Measurements from ENCODE around the gene MRPL10. TPM values are rescaled to one million over a fixed set of nuclear protein-coding genes. Genes with fewer than 3 reads are reported as not detected.

The MRPL10 gene
- total and polyA plus RNA-seq, 8 donors: 7.8 to 85.2 (median 31.4) TPM

DNA sequence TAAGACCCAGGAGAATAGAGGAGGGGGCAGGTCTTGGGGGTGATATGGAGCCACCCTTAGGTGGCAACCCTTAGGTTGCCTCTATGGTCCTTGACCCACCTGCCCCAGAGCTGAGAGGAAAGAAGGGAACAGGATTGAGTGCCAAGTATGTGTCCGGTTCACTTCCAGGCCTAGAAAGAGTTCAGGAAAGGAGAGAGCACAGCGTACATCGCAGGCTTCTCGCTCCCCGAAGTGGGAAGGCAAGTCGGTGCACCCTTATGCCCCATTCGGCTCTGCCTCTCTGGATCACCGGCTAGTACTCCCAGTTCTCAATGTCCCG is 19.0 kb upstream of the MRPL10 start:
- 22 to 45% (median 26%) methylated on average over 9 of the region's 9 CpGs for WGBS, 5 donors
- H3K4me3 ChIP-seq: peak overlapping the region; percentile 35 to 54 (median 37)
- TF ChIP-seq POLR2A (IDR thresholded peaks at IDR 0.05) (no peak), POLR2AphosphoS5 (IDR thresholded peaks at IDR 0.05) (no peak), EP300 (IDR thresholded peaks at IDR 0.05) (no peak)
- TF ChIP-seq, protein P1, sequence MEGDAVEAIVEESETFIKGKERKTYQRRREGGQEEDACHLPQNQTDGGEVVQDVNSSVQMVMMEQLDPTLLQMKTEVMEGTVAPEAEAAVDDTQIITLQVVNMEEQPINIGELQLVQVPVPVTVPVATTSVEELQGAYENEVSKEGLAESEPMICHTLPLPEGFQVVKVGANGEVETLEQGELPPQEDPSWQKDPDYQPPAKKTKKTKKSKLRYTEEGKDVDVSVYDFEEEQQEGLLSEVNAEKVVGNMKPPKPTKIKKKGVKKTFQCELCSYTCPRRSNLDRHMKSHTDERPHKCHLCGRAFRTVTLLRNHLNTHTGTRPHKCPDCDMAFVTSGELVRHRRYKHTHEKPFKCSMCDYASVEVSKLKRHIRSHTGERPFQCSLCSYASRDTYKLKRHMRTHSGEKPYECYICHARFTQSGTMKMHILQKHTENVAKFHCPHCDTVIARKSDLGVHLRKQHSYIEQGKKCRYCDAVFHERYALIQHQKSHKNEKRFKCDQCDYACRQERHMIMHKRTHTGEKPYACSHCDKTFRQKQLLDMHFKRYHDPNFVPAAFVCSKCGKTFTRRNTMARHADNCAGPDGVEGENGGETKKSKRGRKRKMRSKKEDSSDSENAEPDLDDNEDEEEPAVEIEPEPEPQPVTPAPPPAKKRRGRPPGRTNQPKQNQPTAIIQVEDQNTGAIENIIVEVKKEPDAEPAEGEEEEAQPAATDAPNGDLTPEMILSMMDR (IDR thresholded peaks at IDR 0.05): no peak
- H3K9me3 ChIP-seq: no peaks in the 10 kb centered on the region
- peaks cover 33 to 100% (median 98%) of the 10 kb centered on the region in 3 donors for H3K27me3 ChIP-seq
- no peak for DNase-seq
- no peaks in the 10 kb centered on the region for H3K36me3 ChIP-seq
- H3K27ac ChIP-seq: peak overlapping the region in 3 of 5 donors; percentile 44 to 55 (median 47)
- peaks cover 27 to 41% (median 35%) of the 10 kb centered on the region in 4 donors for H3K4me1 ChIP-seq
- intact Hi-C loops (cut with DNase I; ENCODE audit: low total_unique reads): no loop called here

DNA sequence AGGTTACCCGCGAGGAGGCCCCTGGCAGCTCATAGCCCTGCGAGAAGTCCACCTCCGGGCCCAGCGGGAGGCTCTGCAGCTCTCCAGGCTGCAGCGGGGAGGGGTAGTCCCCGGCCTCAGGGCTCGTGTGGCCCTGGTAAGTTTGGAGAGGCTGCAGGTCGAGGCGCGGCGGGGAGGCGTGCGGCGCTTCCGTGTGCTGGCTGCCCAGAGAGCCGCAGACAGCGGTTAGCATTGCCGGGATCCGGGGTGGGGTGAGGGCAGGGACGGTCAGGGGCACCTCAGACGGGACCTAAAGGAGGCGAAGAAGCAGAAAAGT is 16.8 kb upstream of the MRPL10 start:
- TF ChIP-seq POLR2A (IDR thresholded peaks at IDR 0.05) (no peak), POLR2AphosphoS5 (IDR thresholded peaks at IDR 0.05) (no peak), EP300 (IDR thresholded peaks at IDR 0.05) (no peak)
- TF ChIP-seq, protein P1 (IDR thresholded peaks at IDR 0.05): no peak
- DNase-seq: no peak
- Histone ChIP-seq H3K4me3 (no peak overlapping the region), H3K36me3 (no peaks in the 10 kb centered on the region), H3K4me1 (peaks cover 27 to 46% (median 39%) of the 10 kb centered on the region in 4 donors), H3K9me3 (no peaks in the 10 kb centered on the region), H3K27me3 (peaks cover 23 to 89% (median 82%) of the 10 kb centered on the region in 3 donors), H3K27ac (no peak overlapping the region)
- 30 to 48% (median 35%) methylated on average over 7 to 23 of the region's 23 CpGs for WGBS, 5 donors
- intact Hi-C loops (cut with DNase I; ENCODE audit: low total_unique reads): loop anchor here (5.0 kb wide), 1 partner anchor 34 kb away; no protein-coding TSS in a partner anchor

DNA sequence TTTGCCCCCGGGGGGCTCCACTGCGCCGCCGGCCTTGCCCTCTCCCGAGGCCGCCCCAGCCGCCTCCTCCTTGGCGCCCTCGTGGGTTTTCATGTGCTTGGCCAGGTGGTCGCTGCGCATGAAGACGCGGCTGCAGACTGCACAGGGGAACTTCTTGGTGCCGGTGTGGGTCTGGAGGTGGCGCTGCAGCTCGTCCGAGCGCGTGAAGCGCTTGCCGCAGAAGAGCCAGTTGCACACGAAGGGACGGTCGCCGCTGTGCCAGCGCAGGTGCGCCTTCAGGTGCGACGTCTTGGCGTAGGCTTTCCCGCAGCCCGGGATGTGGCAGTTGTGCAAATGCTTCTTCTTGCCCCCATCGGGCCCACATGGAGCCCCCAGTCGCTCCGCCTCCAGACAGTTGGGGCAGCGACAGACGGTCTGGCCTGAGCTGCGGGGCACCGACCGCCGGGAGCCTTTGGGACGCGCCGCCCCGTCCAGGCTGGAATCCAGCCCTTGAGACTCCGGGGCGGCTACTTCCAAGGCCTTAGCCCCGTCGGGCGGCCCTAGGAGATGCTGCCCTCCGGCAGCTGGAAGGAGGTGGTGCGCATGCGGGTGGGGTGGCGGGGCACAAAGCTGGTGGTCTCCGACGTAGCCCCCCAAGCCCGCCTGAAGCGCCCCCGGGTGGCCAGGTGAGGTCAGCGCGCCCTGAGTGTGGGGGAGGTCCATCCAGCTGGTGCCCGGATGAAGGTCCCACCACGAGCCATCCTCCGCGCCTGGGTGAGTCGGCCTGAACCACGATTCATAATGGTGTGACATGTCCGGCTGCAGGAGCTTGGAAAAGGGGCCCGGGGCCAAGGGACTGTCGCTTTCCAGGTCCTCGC is 16.2 kb upstream of the MRPL10 start:
- H3K4me1 ChIP-seq: peaks cover 27 to 50% (median 43%) of the 10 kb centered on the region in 4 donors
- no peaks in the 10 kb centered on the region for H3K36me3 ChIP-seq
- H3K9me3 ChIP-seq: no peaks in the 10 kb centered on the region
- 16 to 37% (median 24%) methylated on average over 2 to 71 of the region's 71 CpGs for WGBS, 5 donors
- peak in 1 of 2 donors; percentile 64 for DNase-seq
- peaks cover 17 to 83% (median 76%) of the 10 kb centered on the region in 3 donors for H3K27me3 ChIP-seq
- TF ChIP-seq, protein P1 (IDR thresholded peaks at IDR 0.05): peak in 1 of 7 experiments; percentile 7
- TF ChIP-seq POLR2AphosphoS5 (IDR thresholded peaks at IDR 0.05) (no peak), POLR2A (IDR thresholded peaks at IDR 0.05) (no peak), EP300 (IDR thresholded peaks at IDR 0.05) (no peak)
- no peak overlapping the region for H3K27ac ChIP-seq
- no peak overlapping the region for H3K4me3 ChIP-seq
- intact Hi-C loops (cut with DNase I; ENCODE audit: low total_unique reads): loop anchor here (5.0 kb wide), 1 partner anchor 35 kb away; no protein-coding TSS in a partner anchor

DNA sequence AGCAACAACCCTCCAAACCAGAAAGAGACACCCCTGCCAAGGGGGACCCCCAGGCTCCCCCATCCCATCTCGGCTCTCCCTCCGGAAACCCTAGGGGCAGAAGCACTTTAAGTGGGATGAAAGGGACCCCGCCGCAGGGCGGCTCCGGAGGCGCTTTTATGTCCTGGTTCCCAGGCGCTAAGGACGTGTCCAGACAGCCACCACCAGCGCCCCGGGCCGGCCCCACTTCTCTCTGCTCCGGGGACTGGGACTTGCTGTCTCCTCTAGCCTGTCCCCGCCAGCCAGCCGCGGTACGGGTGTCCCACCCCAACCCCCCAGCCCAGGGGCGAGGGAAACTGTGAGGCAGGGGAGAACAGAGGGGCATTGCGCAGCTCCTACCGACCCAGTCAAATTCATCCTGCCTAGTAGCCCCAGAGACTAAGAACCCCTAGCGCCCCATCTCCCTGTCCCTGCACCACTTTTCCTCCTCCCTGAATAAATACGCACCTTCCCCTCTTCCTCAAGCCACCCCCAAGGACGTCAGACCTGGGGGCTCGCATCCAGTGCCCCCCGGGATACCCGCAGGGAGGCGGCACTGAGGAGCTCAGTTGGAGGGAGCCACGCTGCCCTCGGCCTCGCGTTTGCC is 15.5 kb upstream of the MRPL10 start:
- Histone ChIP-seq H3K27me3 (peaks cover 16 to 76% (median 69%) of the 10 kb centered on the region in 3 donors), H3K27ac (no peak overlapping the region), H3K4me1 (peaks cover 27 to 49% (median 43%) of the 10 kb centered on the region in 4 donors), H3K9me3 (no peaks in the 10 kb centered on the region), H3K4me3 (no peak overlapping the region), H3K36me3 (no peaks in the 10 kb centered on the region)
- DNase-seq: peak in 1 of 2 donors; percentile 23
- WGBS, 5 donors: 12 to 24% (median 23%) methylated on average over 28 to 31 of the region's 31 CpGs
- TF ChIP-seq EP300 (IDR thresholded peaks at IDR 0.05): no peak
- TF ChIP-seq, protein P1 (IDR thresholded peaks at IDR 0.05): no peak
- TF ChIP-seq POLR2A (IDR thresholded peaks at IDR 0.05): no peak
- TF ChIP-seq POLR2AphosphoS5 (IDR thresholded peaks at IDR 0.05): no peak
- intact Hi-C loops (cut with DNase I; ENCODE audit: low total_unique reads): loop anchor here (5.0 kb wide), 1 partner anchor 35 kb away; no protein-coding TSS in a partner anchor
